ENCODE data around the gene FAM83E. TPM values are rescaled to one million over a fixed set of nuclear protein-coding genes. Genes with fewer than 3 reads are reported as not detected.

The FAM83E gene
- polyA plus RNA-seq, 3 donors: not detected

DNA sequence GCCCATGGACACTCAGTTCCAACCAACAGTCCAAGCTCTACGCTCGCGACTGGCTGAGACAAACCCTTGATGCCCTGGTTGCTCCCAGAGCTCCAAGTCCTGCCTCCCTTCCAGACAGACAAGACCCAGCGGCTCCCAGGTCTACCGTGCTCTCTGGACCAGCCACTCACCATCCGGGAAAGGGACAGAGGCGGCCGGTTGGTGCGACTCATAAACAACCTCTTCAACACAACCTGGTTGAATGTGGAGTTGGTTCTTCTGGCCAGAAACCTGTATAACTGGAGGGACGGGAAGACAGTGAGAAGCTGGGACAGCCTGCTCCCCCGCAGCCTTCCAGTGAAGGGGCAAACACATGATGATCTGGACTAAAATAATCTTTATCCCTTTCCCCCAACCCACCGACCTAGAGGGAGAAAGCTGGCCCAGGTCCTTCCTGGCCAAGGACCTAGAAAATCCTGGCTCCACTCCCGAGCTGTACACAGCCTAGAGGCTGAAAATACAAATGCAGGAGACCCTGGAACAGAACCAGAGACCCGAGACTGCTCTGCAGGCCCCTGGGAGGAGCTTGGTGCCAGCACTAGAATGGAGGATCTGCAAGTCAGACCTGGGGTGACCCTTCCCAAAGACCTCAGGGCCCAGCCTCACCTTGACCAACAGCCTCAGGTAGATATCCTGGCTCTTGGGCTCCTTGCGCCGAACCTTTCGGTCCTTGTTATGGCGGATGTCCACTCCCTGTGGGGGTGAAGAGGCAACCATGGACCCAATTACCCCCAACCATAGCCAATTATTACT is 2.5 kb upstream of the FAM83E start:
- DNase-seq: no peak
- peaks cover 0 to 2% (median 0%) of the 10 kb centered on the region in 3 donors for H3K27me3 Mint-ChIP-seq (ENCODE audit: low read depth in 3 of 3)
- peak overlapping the region in 1 of 3 experiments; percentile 93 for H3K4me3 ChIP-seq (replicated peaks in 1 of 3; ENCODE audit: low read depth in 2 of 3, low read length in 3 of 3)
- H3K79me2 ChIP-seq (ENCODE audit: insufficient read depth, low read length): peaks cover 46% of the 10 kb centered on the region
- peaks cover 27 to 33% of the 10 kb centered on the region in 2 donors for H3K36me3 Mint-ChIP-seq
- no peak for TF ChIP-seq CTCF (IDR thresholded peaks at IDR 0.05)
- H3K4me2 ChIP-seq (replicated peaks; ENCODE audit: extremely low read depth, low read length, poor library complexity, severe bottlenecking): peak overlapping the region; percentile 96
- H3K27ac ChIP-seq (ENCODE audit: low read depth in 1 of 2, low read length in 2 of 2): peak overlapping the region; percentile 22 to 82
- no peaks in the 10 kb centered on the region for H3K9me3 ChIP-seq (replicated peaks in 1 of 2; ENCODE audit: control insufficient read depth in 1 of 2, insufficient read depth in 1 of 2, low read length in 2 of 2)
- H3K4me1 Mint-ChIP-seq: peaks cover 43% of the 10 kb centered on the region
- H3K4me3 Mint-ChIP-seq: peak overlapping the region; percentile 94 to 97
- H3K27ac Mint-ChIP-seq: peak overlapping the region; percentile 40 to 98 (median 96)
- H2AFZ ChIP-seq (ENCODE audit: insufficient read depth, low read depth, low read length, poor library complexity, severe bottlenecking): no peak overlapping the region
- WGBS (ENCODE audit: insufficient coverage): 89% methylated on average over 7 of the region's 18 CpGs
- peaks cover 47 to 52% of the 10 kb centered on the region in 2 donors for H3K4me1 ChIP-seq (ENCODE audit: control insufficient read depth in 1 of 2, insufficient read depth in 2 of 2, low read length in 2 of 2)
- H3K9ac ChIP-seq (ENCODE audit: insufficient read depth, low read length, poor library complexity, severe bottlenecking): peak overlapping the region; percentile 93
- intact Hi-C loops (cut with micrococcal nuclease): no loop called here
- H3K36me3 ChIP-seq (replicated peaks in 1 of 2; ENCODE audit: control insufficient read depth in 1 of 2, insufficient read depth in 2 of 2, low read length in 2 of 2): peaks cover 30 to 31% of the 10 kb centered on the region in 2 donors
- H3K9me3 Mint-ChIP-seq: peaks cover 0 to 3% (median 0%) of the 10 kb centered on the region in 7 donors
- H4K20me1 ChIP-seq (ENCODE audit: insufficient read depth, low read length): peaks cover 41% of the 10 kb centered on the region
- no peaks in the 10 kb centered on the region for H3K27me3 ChIP-seq (ENCODE audit: control insufficient read depth in 2 of 2, insufficient read depth in 2 of 2, low read length in 2 of 2)

- Histone ChIP-seq H3K4me2 (replicated peaks; ENCODE audit: extremely low read depth, low read length, poor library complexity, severe bottlenecking) (no peak overlapping the region), H3K9ac (ENCODE audit: insufficient read depth, low read length, poor library complexity, severe bottlenecking) (no peak overlapping the region), H2AFZ (ENCODE audit: insufficient read depth, low read depth, low read length, poor library complexity, severe bottlenecking) (no peak overlapping the region), H4K20me1 (ENCODE audit: insufficient read depth, low read length) (peaks cover 41% of the 10 kb centered on the region), H3K9me3 (replicated peaks in 1 of 2; ENCODE audit: control insufficient read depth in 1 of 2, insufficient read depth in 1 of 2, low read length in 2 of 2) (no peaks in the 10 kb centered on the region), H3K4me1 (ENCODE audit: control insufficient read depth in 1 of 2, insufficient read depth in 2 of 2, low read length in 2 of 2) (peaks cover 39 to 44% of the 10 kb centered on the region in 2 donors), H3K27ac (ENCODE audit: low read depth in 1 of 2, low read length in 2 of 2) (peak overlapping the region in 1 of 2 donors; percentile 31), H3K36me3 (replicated peaks in 1 of 2; ENCODE audit: control insufficient read depth in 1 of 2, insufficient read depth in 2 of 2, low read length in 2 of 2) (peaks cover 30 to 31% of the 10 kb centered on the region in 2 donors), H3K79me2 (ENCODE audit: insufficient read depth, low read length) (peaks cover 46% of the 10 kb centered on the region), H3K27me3 (ENCODE audit: control insufficient read depth in 2 of 2, insufficient read depth in 2 of 2, low read length in 2 of 2) (no peaks in the 10 kb centered on the region), H3K4me3 (replicated peaks in 1 of 3; ENCODE audit: low read depth in 2 of 3, low read length in 3 of 3) (no peak overlapping the region)
- Mint-ChIP-seq H3K27ac (peak overlapping the region in 3 of 7 donors; percentile 30 to 84 (median 60)), H3K4me3 (no peak overlapping the region), H3K36me3 (peaks cover 27 to 33% of the 10 kb centered on the region in 2 donors), H3K4me1 (peaks cover 37% of the 10 kb centered on the region), H3K27me3 (ENCODE audit: low read depth in 3 of 3) (peaks cover 0 to 2% (median 0%) of the 10 kb centered on the region in 3 donors), H3K9me3 (peaks cover 0 to 3% (median 0%) of the 10 kb centered on the region in 7 donors)
- WGBS (ENCODE audit: insufficient coverage): 96% methylated on average over 2 of the region's 12 CpGs
- no peak for TF ChIP-seq CTCF (IDR thresholded peaks at IDR 0.05)
- no peak for DNase-seq
- intact Hi-C loops (cut with micrococcal nuclease): no loop called here
These were observed 1.7 kb upstream of the FAM83E start for GRCh38 chr19:48616491-48617056.
